GM12878 (cell line): ENCODE data around the gene NTSR1.

Experiments
- BCLAF1 ChIP-seq: fragments of 450-650 bp; IDR thresholded peaks from 2 replicates; pipeline ENCODE4 v1.6.1; 2017; ENCODE audit warnings: antibody characterized with exemption, mild to moderate bottlenecking, moderate library complexity
- CTCF ChIP-seq, 3 experiments: IDR thresholded peaks in 2 of 3; conservative IDR thresholded peaks in 1 of 3; 2 replicates each; pipeline ENCODE4 v1.5.1; 2011; ENCODE audit warnings: low read depth in 3 of 3, low read length in 3 of 3, mild to moderate bottlenecking in 3 of 3, control low read depth in 2 of 3, moderate library complexity in 2 of 3, inconsistent platforms in 1 of 3, mixed read lengths in 1 of 3; ENCODE audit not compliant: control insufficient read depth in 2 of 3, insufficient read depth in 1 of 3; ENCODE audit errors: extremely low read depth in 1 of 3
- EZH2 ChIP-seq: IDR thresholded peaks from 2 replicates; pipeline ENCODE4 v1.6.1; 2012; ENCODE audit warnings: low read depth, mild to moderate bottlenecking, control low read depth, inconsistent platforms, low read length, borderline replicate concordance; ENCODE audit not compliant: control insufficient read depth
- ZNF592 ChIP-seq: fragments of 450-650 bp; IDR thresholded peaks from 2 replicates; pipeline ENCODE4 v1.6.1; 2017; ENCODE audit warnings: mild to moderate bottlenecking, moderate library complexity

- TF ChIP-seq CTCF (IDR thresholded peaks at IDR 0.05 in 2 of 3, conservative IDR thresholded peaks at IDR 0.05 in 1 of 3; ENCODE audit: control insufficient read depth in 2 of 3, extremely low read depth in 1 of 3, insufficient read depth in 1 of 3, low read depth in 3 of 3, low read length in 3 of 3) (no peak), BCLAF1 (no peak), EZH2 (no peak), ZNF592 (no peak)
Observed at GRCh38 chr20:62787866-62788265, 79.2 kb downstream of the NTSR1 start.
